ENCODE data around the gene DFFB.

Gene DFFB

GRCh38 chr1:3856923-3857790, at the start of gene DFFB, which contains the start of gene CEP104 (continued):
- no peak for TF ChIP-seq YY2 (tag by site-specific recombination; IDR thresholded peaks at IDR 0.05)
- peak; percentile 29; the same call in 1 of the 2 replicates for TF ChIP-seq ZNF629 (tag by site-specific recombination; IDR thresholded peaks at IDR 0.05)
- TF ChIP-seq ZNF76 (tag by site-specific recombination; IDR thresholded peaks at IDR 0.05; ENCODE audit: borderline replicate concordance, low read depth), result peak; percentile 93
- TF ChIP-seq ZNF416 (tag by site-specific recombination; IDR thresholded peaks at IDR 0.05), result no peak
- no peak for TF ChIP-seq HOXD13 (CRISPR knock-in tag; IDR thresholded peaks at IDR 0.05; ENCODE audit: borderline replicate concordance)
- TF ChIP-seq ZFP3 (tag by site-specific recombination; IDR thresholded peaks at IDR 0.05; ENCODE audit: low read depth), result no peak
- TF ChIP-seq ZNF169 (tag by site-specific recombination; IDR thresholded peaks at IDR 0.05), result no peak
- TF ChIP-seq KLF16 (tag by site-specific recombination; IDR thresholded peaks at IDR 0.05), result peak; percentile 23; the same call in 1 of the 2 replicates
- TF ChIP-seq ZNF266 (tag by site-specific recombination; IDR thresholded peaks at IDR 0.05; ENCODE audit: low read depth), result no peak
- TF ChIP-seq ZNF391 (tag by site-specific recombination; IDR thresholded peaks at IDR 0.05; ENCODE audit: borderline replicate concordance, low read depth), result no peak; the same call in 1 of the 2 replicates
- no peak for TF ChIP-seq ZBTB6 (tag by site-specific recombination; IDR thresholded peaks at IDR 0.05)
- TF ChIP-seq SP7 (tag by site-specific recombination; IDR thresholded peaks at IDR 0.05), result peak; percentile 38; the same call in 1 of the 2 replicates
- TF ChIP-seq, protein P1, sequence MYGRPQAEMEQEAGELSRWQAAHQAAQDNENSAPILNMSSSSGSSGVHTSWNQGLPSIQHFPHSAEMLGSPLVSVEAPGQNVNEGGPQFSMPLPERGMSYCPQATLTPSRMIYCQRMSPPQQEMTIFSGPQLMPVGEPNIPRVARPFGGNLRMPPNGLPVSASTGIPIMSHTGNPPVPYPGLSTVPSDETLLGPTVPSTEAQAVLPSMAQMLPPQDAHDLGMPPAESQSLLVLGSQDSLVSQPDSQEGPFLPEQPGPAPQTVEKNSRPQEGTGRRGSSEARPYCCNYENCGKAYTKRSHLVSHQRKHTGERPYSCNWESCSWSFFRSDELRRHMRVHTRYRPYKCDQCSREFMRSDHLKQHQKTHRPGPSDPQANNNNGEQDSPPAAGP (tag by site-specific recombination; IDR thresholded peaks at IDR 0.05), result 0 out of 2 replicates have a peak, but pooled peaks have one; percentile 44
- TF ChIP-seq ZNF623 (tag by site-specific recombination; IDR thresholded peaks at IDR 0.05), result no peak
- no peak for TF ChIP-seq ZNF548 (tag by site-specific recombination; IDR thresholded peaks at IDR 0.05)
- no peak for TF ChIP-seq ZBTB48 (tag by site-specific recombination; IDR thresholded peaks at IDR 0.05)
- no peak for TF ChIP-seq SCRT2 (tag by site-specific recombination; IDR thresholded peaks at IDR 0.05)
- TF ChIP-seq ZNF660 (tag by site-specific recombination; IDR thresholded peaks at IDR 0.05), result peak; percentile 65; the same call in 1 of the 2 replicates
- TF ChIP-seq ZNF837 (tag by site-specific recombination; IDR thresholded peaks at IDR 0.05), result no peak
- no peak for TF ChIP-seq ZNF404 (tag by site-specific recombination; IDR thresholded peaks at IDR 0.05)
- no peak for TF ChIP-seq ZNF221 (tag by site-specific recombination; IDR thresholded peaks at IDR 0.05; ENCODE audit: borderline replicate concordance)
- TF ChIP-seq GLI2 (tag by site-specific recombination; IDR thresholded peaks at IDR 0.05; ENCODE audit: borderline replicate concordance, low read depth), result no peak
- TF ChIP-seq ZNF561 (tag by site-specific recombination; IDR thresholded peaks at IDR 0.05; ENCODE audit: borderline replicate concordance), result 0 out of 2 replicates have a peak, but pooled peaks have one; percentile 61
- no peak for TF ChIP-seq ZNF658 (tag by site-specific recombination; IDR thresholded peaks at IDR 0.05)
- peak; percentile 95 for TF ChIP-seq HIC1 (tag by site-specific recombination; IDR thresholded peaks at IDR 0.05)
- TF ChIP-seq ZXDB (tag by site-specific recombination; IDR thresholded peaks at IDR 0.05), result peak; percentile 80; the same call in 1 of the 2 replicates
- TF ChIP-seq ZNF324 (tag by site-specific recombination; IDR thresholded peaks at IDR 0.05), result peak; percentile 55; the same call in 1 of the 2 replicates
- peak; percentile 74 for TF ChIP-seq ZBTB17 (tag by site-specific recombination; IDR thresholded peaks at IDR 0.05)
- peak; percentile 95 for TF ChIP-seq ZEB2 (tag by site-specific recombination; IDR thresholded peaks at IDR 0.05)
- TF ChIP-seq ZNF335 (tag by site-specific recombination; conservative IDR thresholded peaks at IDR 0.05), result peak; percentile 99
- no peak for TF ChIP-seq MYNN (tag by site-specific recombination; IDR thresholded peaks at IDR 0.05; ENCODE audit: borderline replicate concordance)
- TF ChIP-seq ZNF202 (tag by site-specific recombination; IDR thresholded peaks at IDR 0.05; ENCODE audit: borderline replicate concordance), result no peak
- TF ChIP-seq ZNF791 (tag by site-specific recombination; IDR thresholded peaks at IDR 0.05), result no peak
- TF ChIP-seq REPIN1 (tag by site-specific recombination; IDR thresholded peaks at IDR 0.05; ENCODE audit: low read depth), result no peak

Measured in HEK293 (cell line).